ENCODE data around the gene ZNF556.

ZNF556 gene

DNA sequence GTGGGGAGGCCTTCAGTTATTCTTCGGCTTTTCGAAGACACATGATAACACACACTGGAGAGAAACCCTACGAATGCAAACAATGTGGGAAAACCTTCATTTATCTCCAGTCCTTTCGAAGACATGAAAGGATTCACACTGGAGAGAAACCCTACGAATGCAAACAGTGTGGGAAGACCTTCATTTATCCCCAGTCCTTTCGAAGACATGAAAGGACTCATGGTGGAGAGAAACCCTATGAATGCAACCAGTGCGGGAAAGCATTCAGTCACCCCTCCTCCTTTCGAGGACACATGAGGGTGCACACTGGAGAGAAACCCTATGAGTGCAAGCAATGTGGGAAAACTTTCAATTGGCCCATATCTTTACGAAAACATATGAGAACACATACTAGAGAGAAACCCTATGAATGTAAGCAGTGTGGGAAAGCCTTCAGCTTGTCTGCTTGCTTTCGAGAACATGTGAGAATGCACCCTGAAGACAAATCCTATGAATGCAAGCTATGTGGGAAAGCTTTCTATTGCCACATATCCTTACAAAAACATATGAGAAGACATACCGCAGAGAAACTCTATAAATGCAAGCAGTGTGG lies 14.0 kb upstream of the ZNF556 start:
- TF ChIP-seq, protein P1, sequence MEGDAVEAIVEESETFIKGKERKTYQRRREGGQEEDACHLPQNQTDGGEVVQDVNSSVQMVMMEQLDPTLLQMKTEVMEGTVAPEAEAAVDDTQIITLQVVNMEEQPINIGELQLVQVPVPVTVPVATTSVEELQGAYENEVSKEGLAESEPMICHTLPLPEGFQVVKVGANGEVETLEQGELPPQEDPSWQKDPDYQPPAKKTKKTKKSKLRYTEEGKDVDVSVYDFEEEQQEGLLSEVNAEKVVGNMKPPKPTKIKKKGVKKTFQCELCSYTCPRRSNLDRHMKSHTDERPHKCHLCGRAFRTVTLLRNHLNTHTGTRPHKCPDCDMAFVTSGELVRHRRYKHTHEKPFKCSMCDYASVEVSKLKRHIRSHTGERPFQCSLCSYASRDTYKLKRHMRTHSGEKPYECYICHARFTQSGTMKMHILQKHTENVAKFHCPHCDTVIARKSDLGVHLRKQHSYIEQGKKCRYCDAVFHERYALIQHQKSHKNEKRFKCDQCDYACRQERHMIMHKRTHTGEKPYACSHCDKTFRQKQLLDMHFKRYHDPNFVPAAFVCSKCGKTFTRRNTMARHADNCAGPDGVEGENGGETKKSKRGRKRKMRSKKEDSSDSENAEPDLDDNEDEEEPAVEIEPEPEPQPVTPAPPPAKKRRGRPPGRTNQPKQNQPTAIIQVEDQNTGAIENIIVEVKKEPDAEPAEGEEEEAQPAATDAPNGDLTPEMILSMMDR (IDR thresholded peaks at IDR 0.05; ENCODE audit: low read depth, low read length, missing control alignments), result no peak
- H3K4me3 ChIP-seq (ENCODE audit: low read depth, low read length), result no peak overlapping the region
- in situ Hi-C loops (cut with HindIII; ENCODE audit: low sequenced_read_pairs), result no loop called here
- no peak for DNase-seq (ENCODE audit: low read depth)

DNA sequence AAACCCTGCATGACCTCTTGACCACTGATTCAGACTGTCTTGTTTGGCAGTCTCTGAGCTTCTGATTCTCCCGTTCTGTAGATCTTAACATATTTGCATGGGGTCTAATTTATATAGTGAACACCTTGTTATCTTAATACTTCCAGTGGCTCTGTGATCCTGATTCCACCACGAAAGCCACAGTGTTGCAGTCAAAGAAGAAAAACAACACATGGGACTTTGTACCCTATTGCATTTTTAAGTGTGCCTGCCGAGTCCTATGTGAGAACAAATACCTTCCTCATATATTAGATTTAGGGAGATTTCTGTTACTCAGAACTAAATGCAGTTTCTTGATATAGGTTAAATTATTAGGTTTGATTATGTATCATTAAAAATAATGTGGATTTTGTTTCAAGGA lies 12.3 kb upstream of the ZNF556 start:
- TF ChIP-seq, protein P1 (IDR thresholded peaks at IDR 0.05; ENCODE audit: low read depth, low read length, missing control alignments), result no peak
- no peak overlapping the region for H3K4me3 ChIP-seq (ENCODE audit: low read depth, low read length)
- no peak for DNase-seq (ENCODE audit: low read depth)
- in situ Hi-C loops (cut with HindIII; ENCODE audit: low sequenced_read_pairs), result no loop called here

DNA sequence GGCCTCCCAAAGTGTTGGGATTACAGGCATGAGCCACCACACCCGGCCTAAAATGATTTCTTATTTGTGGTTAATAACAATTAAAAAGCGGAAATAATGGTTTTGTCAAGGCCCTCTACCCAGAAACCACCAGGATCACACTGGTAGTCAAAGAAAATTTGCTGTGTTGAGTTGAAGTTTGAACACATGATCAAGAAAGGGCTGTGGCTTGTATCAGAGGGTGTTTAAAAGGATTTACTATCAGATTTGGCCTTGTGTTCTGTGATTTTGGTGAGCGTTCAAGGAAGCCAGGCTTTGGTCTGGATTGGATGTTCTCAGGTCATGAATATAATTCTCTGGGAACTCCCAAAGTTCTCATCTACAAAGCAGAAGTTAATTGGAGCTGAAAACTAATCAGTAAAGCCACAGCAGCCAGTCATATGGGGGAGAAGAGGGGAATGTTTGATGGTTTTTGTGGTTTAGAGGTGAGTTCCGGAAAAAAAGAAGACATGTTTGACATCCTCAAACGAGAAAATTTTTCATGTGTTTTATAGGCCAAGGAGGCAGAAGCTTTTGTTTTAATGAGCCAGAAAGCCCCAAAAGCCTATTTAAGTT lies 10.6 kb upstream of the ZNF556 start:
- TF ChIP-seq, protein P1 (IDR thresholded peaks at IDR 0.05; ENCODE audit: low read depth, low read length, missing control alignments), result no peak
- no peak overlapping the region for H3K4me3 ChIP-seq (ENCODE audit: low read depth, low read length)
- no peak for DNase-seq (ENCODE audit: low read depth)
- in situ Hi-C loops (cut with HindIII; ENCODE audit: low sequenced_read_pairs), result no loop called here

DNA sequence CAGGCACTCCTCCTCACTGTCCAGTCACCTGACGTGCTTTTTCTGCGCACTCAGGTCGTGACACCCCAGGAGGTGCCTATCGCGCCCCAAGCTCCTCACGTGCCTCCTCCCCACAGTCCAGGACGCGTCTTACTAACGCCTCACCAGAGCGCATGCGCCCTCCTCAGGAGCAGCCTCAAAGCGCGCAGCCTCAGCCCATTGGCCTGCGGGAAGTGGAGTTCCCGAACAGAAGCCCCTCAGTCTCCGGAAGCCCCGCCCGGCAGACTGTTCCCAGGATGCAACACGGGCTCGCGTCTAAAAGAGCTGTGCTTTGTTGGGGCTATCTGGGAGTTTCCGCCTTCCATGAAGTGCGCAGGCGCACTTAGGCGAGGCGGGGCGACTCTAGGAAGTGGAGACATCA lies 8.3 kb upstream of the ZNF556 start:
- TF ChIP-seq, protein P1 (IDR thresholded peaks at IDR 0.05; ENCODE audit: low read depth, low read length, missing control alignments), result no peak
- H3K4me3 ChIP-seq (ENCODE audit: low read depth, low read length), result no peak overlapping the region
- DNase-seq (ENCODE audit: low read depth), result no peak
- in situ Hi-C loops (cut with HindIII; ENCODE audit: low sequenced_read_pairs), result no loop called here

DNA sequence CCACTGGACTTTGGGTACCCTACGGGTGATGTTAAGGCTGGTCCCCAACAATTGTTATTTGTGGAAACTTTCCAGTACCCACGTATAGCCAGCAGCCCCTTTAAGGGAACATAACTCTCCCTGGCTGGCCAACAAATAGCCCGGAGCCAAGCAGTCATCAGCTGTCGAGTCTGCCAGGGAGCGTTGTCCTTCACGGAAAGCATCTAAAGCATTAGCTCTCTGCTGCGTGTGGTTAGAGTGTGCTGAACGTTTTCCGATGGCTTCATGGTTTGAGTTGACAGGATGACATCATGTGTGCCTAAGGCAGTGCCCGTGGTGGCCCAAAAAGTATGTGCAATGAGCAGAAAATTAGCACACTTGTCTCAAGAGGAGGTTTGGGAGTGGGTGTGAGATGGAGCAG lies 3.3 kb upstream of the ZNF556 start:
- in situ Hi-C loops (cut with HindIII; ENCODE audit: low sequenced_read_pairs), result no loop called here
- DNase-seq (ENCODE audit: low read depth), result no peak

DNA sequence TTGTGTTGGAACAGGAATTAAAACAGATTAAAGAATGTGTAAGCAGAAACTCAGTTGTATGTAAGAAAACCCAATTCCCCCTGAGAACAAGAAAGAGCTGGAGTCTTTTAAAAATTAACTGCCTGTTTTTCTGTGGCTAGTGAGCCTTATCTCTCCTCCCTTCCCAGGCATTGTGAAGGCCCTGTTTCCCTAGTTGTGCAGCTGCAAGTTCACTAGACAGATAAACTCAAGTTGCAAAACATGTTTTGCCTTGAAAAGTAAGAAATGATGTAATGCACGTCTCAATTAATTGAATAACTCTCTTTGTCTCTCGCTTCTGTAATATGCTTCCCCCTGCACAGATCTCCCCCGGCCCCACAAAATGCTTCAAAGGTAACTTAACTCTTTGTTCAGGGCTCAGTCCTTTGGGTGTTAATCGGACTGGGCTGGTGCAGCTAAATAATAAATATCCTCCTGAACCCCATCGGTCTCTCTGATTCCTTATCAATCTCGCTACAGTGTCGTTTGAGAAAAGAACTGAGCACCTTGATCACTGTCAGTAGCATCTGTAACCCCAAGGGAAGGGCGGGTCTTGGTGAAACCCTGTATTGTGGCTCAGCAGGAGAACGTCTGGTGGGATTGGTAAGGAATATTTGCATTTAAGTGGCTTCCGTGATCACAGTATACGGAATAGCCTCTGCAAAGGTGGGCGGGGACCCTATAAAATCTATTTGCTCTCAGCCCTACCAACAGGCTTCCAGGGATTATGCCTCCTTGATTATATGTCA lies 1.6 kb upstream of the ZNF556 start:
- no peak for DNase-seq (ENCODE audit: low read depth)
- TF ChIP-seq, protein P1 (IDR thresholded peaks at IDR 0.05; ENCODE audit: low read depth, low read length, missing control alignments), result no peak
- in situ Hi-C loops (cut with HindIII; ENCODE audit: low sequenced_read_pairs), result no loop called here
- no peak overlapping the region for H3K4me3 ChIP-seq (ENCODE audit: low read depth, low read length)

More for the DNA sequence above, 3.3 kb upstream of the ZNF556 start:
- TF ChIP-seq, protein P1 (IDR thresholded peaks at IDR 0.05; ENCODE audit: low read depth, low read length, missing control alignments), result no peak
- no peak overlapping the region for H3K4me3 ChIP-seq (ENCODE audit: low read depth, low read length)

Measured in astrocyte of the cerebellum (primary cell).